ENCODE data around the gene LMTK2.

LMTK2 gene

DNA sequence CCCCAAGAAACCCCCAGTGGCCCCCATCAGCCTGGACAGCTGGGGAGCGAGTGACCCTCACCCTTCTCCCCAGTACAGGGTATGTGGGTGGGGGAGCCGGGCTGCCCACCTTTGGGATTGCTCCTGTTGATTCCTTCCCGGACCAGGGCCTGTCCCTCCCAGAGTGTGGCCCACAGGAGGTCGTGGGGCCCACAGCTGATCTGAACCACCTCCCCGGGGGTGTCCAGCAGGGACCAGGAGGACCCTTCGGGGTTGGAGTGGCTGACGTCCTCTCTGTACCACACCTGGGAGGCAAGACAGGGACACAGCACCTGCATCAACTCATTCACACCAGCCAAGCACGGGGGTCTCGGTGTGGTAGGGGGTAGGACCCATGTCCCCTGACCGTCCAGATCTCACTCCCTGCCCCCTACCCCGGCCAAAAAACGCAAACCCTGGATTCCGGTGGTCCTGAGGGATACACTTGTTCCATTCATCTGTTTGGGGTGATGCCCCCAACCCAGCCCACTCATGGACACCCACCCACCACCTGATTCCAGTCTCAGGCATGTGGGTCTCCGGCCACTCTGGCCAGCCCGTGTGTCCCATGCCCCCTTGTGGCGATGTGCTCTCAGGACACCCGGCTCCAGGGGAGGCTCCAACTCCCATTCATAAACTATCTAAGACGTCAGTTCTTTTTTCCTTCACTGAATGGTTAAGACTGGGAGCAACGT lies 134.5 kb downstream of the LMTK2 start:
- peak; percentile 24 for DNase-seq

DNA sequence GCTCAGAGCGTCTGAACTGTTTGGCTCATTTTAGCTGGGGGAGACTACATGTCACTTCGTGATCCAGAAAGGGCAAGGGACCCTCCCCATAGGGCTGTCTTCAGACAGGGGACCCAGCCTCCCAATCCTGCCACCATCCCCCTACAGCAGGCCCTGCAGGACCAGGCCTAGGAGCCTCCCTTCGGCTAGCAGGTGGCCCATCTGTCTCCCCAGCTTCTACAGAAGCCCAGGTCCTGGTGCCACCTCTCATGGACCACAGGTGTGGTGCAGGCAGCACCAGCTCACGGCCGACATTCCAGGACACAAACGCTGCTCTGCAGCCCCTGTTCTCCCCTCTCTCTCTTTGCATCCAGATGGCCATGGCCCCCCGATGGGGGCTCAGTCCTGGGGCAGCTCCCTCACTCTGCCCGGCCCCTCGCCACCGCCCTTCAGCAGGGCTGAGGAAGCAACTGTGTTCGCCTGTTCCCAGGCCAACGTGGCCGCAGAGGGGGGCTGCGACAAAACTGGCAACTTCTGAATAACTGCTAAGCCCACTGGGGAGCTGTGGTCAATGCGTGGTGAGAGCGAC lies 135.1 kb downstream of the LMTK2 start:
- DNase-seq, result no peak

- no peak for DNase-seq
Measured at GRCh38 chr7:98242342-98242741, 135.7 kb downstream of the LMTK2 start.

DNA sequence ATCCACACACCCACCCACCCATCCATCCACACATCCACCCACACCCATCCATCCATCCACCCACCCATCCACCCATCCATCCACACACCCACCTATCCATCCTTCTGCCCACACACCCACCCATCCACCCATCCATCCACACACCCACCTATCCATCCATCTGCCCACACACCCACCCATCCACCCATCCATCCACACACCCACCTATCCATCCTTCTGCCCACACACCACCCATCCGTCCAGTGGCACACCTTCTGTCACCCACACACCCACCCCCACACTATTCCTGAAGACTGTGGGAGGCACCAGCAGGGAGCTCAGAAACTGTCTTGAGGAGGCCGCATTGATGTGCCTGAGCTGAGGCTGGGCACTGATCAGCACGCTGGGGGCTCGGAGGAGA lies 136.3 kb downstream of the LMTK2 start:
- no peak for DNase-seq

DNA sequence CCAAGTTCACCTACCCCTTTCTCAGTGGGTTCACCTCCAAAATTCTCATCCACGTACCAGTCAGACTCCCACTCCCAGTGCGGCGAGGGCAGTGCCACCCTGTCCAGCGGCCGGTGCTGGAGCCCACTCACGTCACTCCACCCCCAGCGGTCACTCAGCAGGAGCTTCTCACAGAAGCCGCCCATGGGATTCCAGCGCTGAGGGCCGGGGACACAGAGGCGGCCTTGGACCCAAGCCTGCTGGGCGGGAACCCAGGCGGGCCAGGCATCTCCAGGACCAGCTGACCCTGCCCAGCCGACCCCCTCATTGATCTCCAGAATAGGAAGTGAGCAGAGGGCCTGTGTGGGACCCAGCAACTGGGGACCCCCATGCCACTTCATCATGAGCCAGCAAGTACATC lies 138.2 kb downstream of the LMTK2 start:
- DNase-seq, result no peak

GRCh38 chr7:98248156-98248555 lies 141.5 kb downstream of the LMTK2 start:
- no peak for DNase-seq

- no peak for DNase-seq
Measured at GRCh38 chr7:98249106-98249505, 142.4 kb downstream of the LMTK2 start.

GRCh38 chr7:98250789-98251188 lies 144.1 kb downstream of the LMTK2 start:
- DNase-seq, result peak; percentile 24

DNA sequence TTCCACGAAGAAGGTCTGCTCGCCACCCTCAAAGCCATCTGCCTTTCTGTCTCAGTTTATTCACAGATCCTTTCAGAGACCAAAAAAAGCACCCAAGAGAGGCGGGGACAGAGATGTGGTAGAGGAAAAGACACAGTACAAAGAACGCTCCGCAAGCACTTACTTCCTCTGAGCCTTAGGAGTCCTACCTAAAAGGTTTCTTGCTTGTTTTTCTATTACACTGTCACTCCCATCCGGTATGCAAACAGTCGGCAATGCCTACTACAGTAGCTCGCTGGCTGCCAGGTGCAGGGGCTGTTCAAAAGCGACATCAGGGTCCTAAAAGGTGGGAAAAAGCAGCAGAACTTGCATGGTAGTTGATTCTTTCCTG lies 144.6 kb downstream of the LMTK2 start:
- no peak for DNase-seq

DNA sequence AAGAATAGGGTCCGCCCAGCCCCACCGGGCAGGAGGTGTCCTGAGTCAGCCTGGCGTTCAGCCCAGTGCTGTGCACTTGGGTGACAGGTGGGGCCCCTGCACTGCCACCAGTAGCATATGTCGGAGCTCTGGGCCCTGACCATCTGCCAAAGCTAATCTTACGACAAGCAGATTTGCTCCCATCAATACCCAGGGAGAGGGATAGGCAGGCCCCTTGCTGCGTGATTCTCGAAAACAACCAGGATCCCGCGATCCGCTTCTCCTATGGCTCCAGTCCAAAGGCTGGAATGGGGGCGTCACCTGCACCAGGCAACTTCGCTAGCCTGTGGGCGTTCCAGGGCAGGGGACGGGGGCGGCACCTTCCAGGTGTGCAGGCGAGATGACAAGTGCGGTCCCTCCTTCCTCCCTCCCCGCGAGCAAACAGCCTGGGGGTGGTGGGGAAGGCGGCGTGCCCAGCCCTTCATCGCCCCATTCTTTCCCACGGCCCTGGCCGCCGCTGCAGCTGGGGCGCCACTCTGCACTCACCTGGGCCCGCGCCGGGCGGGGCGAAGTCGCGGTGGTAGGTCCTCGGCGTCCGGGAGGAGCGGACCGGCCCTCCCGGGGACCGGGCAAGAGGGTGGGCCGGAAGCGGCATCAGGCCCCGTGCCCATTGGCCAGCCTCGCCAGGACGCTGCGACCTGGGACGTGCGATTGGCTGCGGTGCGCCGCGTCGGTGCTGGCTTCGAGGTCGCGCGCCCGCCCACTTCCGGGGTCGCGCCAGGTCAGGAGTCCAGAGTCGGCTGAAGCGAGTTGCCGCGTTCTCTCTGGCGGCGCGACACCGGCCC lies 145.2 kb downstream of the LMTK2 start, which contains the start of gene TECPR1:
Gene TECPR1 (minus strand): TSS at position 632 of the 824 bp plus-strand sequence. CDS start 6,086 bp downstream, outside the sequence.
- DNase-seq, result peak; percentile 89

GRCh38 chr7:98252425-98253054 lies 145.9 kb downstream of the LMTK2 start:
- no peak for DNase-seq

GRCh38 chr7:98254516-98254915 lies 147.9 kb downstream of the LMTK2 start:
- DNase-seq, result no peak

GRCh38 chr7:98254951-98255610 lies 148.4 kb downstream of the LMTK2 start:
- DNase-seq, result no peak

- no peak for DNase-seq
Measured at GRCh38 chr7:98256431-98256830, 149.8 kb downstream of the LMTK2 start.

GRCh38 chr7:98257701-98258100 lies 151.0 kb downstream of the LMTK2 start:
- DNase-seq, result no peak

Data from COR-L47 (cell line).